Gastroesophageal sphincter (tissue), 3 donors: ENCODE results near the gene DPP6.

ENCODE experiments used
- CTCF ChIP-seq, 4 experiments: fragments of 200-600 bp in 2 of 4; fragments of 450-650 bp in 2 of 4; sonication (generic) in 1 of 4; IDR thresholded peaks; one replicate each; pipeline ENCODE4 v1.5.1; 2017 to 2019; ENCODE audit warnings: antibody characterized with exemption in 4 of 4, mild to moderate bottlenecking in 2 of 4, moderate library complexity in 2 of 4
- EP300 ChIP-seq: sonication (generic); formaldehyde crosslinking; IDR thresholded peaks from one replicate; pipeline ENCODE4 v1.6.1; 2017; ENCODE audit warnings: antibody characterized with exemption, mild to moderate bottlenecking
- POLR2A ChIP-seq, 2 donors: fragments of 450-650 bp; IDR thresholded peaks; one replicate each; pipeline ENCODE4 v1.6.1; 2017; ENCODE audit warnings: antibody characterized with exemption in 2 of 2, mild to moderate bottlenecking in 2 of 2, moderate library complexity in 1 of 2

GRCh38 chr7:154676422-154677073 lies 624.4 kb downstream of the DPP6 start:
- TF ChIP-seq CTCF (IDR thresholded peaks at IDR 0.05), result no peak
- no peak for TF ChIP-seq POLR2A (IDR thresholded peaks at IDR 0.05)
- no peak for TF ChIP-seq EP300
